Measurements from ENCODE around the gene FLYWCH2. TPM values are rescaled to one million over a fixed set of nuclear protein-coding genes. Genes with fewer than 3 reads are reported as not detected.

The FLYWCH2 gene
- total RNA-seq, 2 experiments from 2014 or later = 23.9 to 38.7 TPM

DNA sequence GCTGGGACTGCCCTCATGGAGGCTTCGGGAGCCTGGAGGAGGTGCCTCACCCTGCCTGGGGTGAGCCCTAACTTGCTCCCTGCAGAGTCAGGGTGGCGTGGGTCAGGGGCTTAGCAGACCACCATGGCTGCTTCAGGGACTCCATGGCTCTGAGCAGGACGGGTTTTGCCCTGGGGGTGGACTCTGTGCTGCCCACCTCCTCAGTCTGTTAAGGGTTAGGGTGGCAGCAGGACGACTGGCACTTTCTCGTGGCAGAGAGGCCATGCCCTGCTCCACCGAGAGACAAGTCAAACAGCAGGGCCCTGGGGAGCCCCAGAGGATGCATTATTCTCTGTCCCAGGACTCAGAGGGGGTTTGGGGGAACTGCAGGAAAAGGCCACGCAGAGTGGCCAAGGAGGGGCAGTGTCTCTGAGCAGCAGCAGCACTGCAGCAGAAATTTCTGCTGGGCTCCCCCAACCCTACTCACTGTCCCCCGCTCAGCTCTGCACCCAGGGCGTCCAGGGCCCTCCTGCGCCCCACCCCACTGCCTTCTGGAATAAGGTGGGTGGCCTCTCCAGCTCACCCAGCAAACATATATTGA, 23.2 kb upstream of the FLYWCH2 start:
- Histone ChIP-seq H3K4me2 (ENCODE audit: low read length) (no peak overlapping the region), H3K9me3 (ENCODE audit: low read length) (no peaks in the 10 kb centered on the region), H3K36me3 (ENCODE audit: insufficient read depth, low read length) (no peaks in the 10 kb centered on the region), H2AFZ (ENCODE audit: low read length) (no peak overlapping the region), H3K4me3 (ENCODE audit: low read depth, low read length, poor library complexity, severe bottlenecking) (no peak overlapping the region), H3K9me2 (ENCODE audit: insufficient read depth, low read length) (no peaks in the 10 kb centered on the region), H3K27ac (ENCODE audit: low read depth, low read length, poor library complexity, severe bottlenecking) (no peak overlapping the region), H3K79me2 (ENCODE audit: insufficient read depth, low read depth, low read length) (no peaks in the 10 kb centered on the region), H4K20me1 (ENCODE audit: insufficient read depth, low read length) (no peaks in the 10 kb centered on the region), H3K4me1 (ENCODE audit: insufficient read depth, low read length, poor library complexity, severe bottlenecking) (no peaks in the 10 kb centered on the region)
- no peak for DNase-seq (ENCODE audit: low spot score)
- no peak for TF ChIP-seq EZH2phosphoT487 (IDR thresholded peaks at IDR 0.05; ENCODE audit: borderline replicate concordance, low read depth, low read length)
- TF ChIP-seq, protein P1, sequence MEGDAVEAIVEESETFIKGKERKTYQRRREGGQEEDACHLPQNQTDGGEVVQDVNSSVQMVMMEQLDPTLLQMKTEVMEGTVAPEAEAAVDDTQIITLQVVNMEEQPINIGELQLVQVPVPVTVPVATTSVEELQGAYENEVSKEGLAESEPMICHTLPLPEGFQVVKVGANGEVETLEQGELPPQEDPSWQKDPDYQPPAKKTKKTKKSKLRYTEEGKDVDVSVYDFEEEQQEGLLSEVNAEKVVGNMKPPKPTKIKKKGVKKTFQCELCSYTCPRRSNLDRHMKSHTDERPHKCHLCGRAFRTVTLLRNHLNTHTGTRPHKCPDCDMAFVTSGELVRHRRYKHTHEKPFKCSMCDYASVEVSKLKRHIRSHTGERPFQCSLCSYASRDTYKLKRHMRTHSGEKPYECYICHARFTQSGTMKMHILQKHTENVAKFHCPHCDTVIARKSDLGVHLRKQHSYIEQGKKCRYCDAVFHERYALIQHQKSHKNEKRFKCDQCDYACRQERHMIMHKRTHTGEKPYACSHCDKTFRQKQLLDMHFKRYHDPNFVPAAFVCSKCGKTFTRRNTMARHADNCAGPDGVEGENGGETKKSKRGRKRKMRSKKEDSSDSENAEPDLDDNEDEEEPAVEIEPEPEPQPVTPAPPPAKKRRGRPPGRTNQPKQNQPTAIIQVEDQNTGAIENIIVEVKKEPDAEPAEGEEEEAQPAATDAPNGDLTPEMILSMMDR (conservative IDR thresholded peaks at IDR 0.05; ENCODE audit: low read length) = no peak
- intact Hi-C loops (cut with micrococcal nuclease; ENCODE audit: unreplicated experiment) = loop anchor here (10.0 kb wide), 1 partner anchor 65 kb away; the partner anchor contains the start of gene PRSS41
- CTCF ChIA-PET (ENCODE audit: unreplicated experiment) = no interaction called here
- BruUV-seq (replicated peaks) = no TSS peak
- POLR2A ChIA-PET = no interaction called here

DNA sequence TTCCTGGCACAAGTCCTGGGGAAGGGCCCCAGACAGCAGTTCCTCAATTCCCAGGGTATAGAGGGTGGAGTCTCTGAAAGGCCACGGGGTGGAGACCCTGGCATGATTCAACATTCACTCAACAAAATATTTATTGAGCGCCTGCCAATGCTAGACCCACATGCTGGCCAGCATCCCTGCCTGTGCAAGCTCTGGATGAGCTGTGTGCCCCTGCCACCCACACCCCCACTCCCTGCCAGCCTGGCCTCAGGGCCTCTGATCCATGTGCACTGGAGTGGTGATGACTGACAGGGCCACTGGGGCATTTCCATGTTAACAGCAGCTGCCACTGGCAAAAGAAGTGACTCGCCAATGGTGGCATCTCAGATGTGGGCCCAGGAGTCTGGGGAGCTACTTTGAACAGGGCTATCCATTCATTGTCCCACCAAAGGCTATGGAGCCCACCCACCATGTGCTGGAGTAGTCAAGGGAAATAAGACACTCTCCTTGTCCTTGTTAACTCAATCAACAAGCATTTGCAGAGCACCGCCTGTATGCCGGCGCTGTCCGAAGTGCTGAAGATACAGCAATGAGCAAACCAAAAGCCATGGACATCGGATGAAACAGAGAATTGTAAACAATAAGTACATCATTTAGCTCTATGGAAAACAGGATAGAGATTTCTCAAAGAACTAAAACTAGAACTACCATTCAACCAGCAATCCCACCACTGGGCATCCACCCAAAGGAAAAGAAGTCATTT, 22.0 kb upstream of the FLYWCH2 start:
- POLR2A ChIA-PET = no interaction called here

More for the DNA sequence above, 22.0 kb upstream of the FLYWCH2 start:
- intact Hi-C loops (cut with micrococcal nuclease; ENCODE audit: unreplicated experiment) = no loop called here
- no peak for DNase-seq (ENCODE audit: low spot score)
- no peaks in the 10 kb centered on the region for H3K36me3 ChIP-seq (ENCODE audit: insufficient read depth, low read length)
- no peaks in the 10 kb centered on the region for H4K20me1 ChIP-seq (ENCODE audit: insufficient read depth, low read length)
- no peaks in the 10 kb centered on the region for H3K9me2 ChIP-seq (ENCODE audit: insufficient read depth, low read length)
- H3K27ac ChIP-seq (ENCODE audit: low read depth, low read length, poor library complexity, severe bottlenecking) = no peak overlapping the region
- no peak overlapping the region for H3K4me2 ChIP-seq (ENCODE audit: low read length)
- H3K4me1 ChIP-seq (ENCODE audit: insufficient read depth, low read length, poor library complexity, severe bottlenecking) = no peaks in the 10 kb centered on the region
- no peak overlapping the region for H2AFZ ChIP-seq (ENCODE audit: low read length)
- TF ChIP-seq, protein P1 (conservative IDR thresholded peaks at IDR 0.05; ENCODE audit: low read length) = no peak
- CTCF ChIA-PET (ENCODE audit: unreplicated experiment) = no interaction called here
- no peaks in the 10 kb centered on the region for H3K9me3 ChIP-seq (ENCODE audit: low read length)
- H3K79me2 ChIP-seq (ENCODE audit: insufficient read depth, low read depth, low read length) = no peaks in the 10 kb centered on the region
- no peak overlapping the region for H3K4me3 ChIP-seq (ENCODE audit: low read depth, low read length, poor library complexity, severe bottlenecking)
- BruUV-seq (replicated peaks) = no TSS peak

Data from OCI-LY7 (cell line).